ENCODE data around the gene EXOC6B. TPM values are rescaled to one million over a fixed set of nuclear protein-coding genes. Genes with fewer than 3 reads are reported as not detected.

Gene EXOC6B
- total and polyA plus RNA-seq, 2 of the 8 experiments (the other 6 are each of a cell fraction or from before 2014, with no cell fraction given), result 13.5 to 33.0 TPM

DNA sequence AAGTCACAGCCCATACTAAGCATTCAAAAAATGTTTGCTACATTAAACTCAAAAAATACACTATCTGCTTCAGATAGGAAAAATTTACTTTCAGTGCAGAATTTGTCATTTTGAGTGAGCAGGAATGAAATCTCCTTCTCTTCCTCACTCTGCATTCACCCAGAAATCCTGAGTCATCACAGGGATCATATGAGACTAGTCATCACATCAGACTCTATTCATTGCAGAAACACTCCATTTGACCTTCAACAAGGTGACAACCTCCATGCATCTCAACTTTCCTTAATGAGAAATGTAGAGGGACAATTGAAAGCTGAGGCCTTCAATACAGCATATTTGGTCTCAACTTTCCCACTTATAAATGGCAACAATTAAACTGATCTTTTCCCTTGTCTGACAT lies 547.8 kb downstream of the EXOC6B start:
- Histone ChIP-seq H3K9me3 (ENCODE audit: insufficient read depth in 2 of 2, low read depth in 1 of 2, low read length in 1 of 2) (no peaks in the 10 kb centered on the region), H2BK5ac (ENCODE audit: low read depth, low read length) (no peak overlapping the region), H2BK15ac (ENCODE audit: low read length) (no peak overlapping the region), H3K27me3 (replicated peaks in 1 of 4; ENCODE audit: control insufficient read depth in 3 of 4, extremely low read depth in 1 of 4, insufficient read depth in 3 of 4, low read length in 3 of 4) (no peaks in the 10 kb centered on the region), H4K91ac (replicated peaks; ENCODE audit: insufficient read length, low read length) (no peak overlapping the region), H4K20me1 (replicated peaks in 1 of 2; ENCODE audit: control insufficient read depth in 1 of 2, insufficient read depth in 2 of 2, low read length in 2 of 2) (no peaks in the 10 kb centered on the region), H3K18ac (ENCODE audit: extremely low read depth, low read length) (no peak overlapping the region), H2BK12ac (ENCODE audit: low read depth, low read length) (no peak overlapping the region), H4K8ac (ENCODE audit: extremely low read depth, insufficient read depth, low read length) (no peak overlapping the region), H3K27ac (ENCODE audit: low read depth, low read length) (no peak overlapping the region), H3K4me3 (ENCODE audit: extremely low read depth in 1 of 4, insufficient read depth in 2 of 4, low read depth in 3 of 4, low read length in 4 of 4) (no peak overlapping the region), H2BK120ac (replicated peaks; ENCODE audit: low read depth, low read length) (no peak overlapping the region), H3K23me2 (ENCODE audit: low read depth, low read length) (no peaks in the 10 kb centered on the region; the same call in 1 of the 2 replicates), H3K79me2 (ENCODE audit: control insufficient read depth in 1 of 2, insufficient read depth in 2 of 2, low read length in 2 of 2) (no peaks in the 10 kb centered on the region), H3K56ac (replicated peaks; ENCODE audit: insufficient read length, low read depth, low read length) (no peak overlapping the region), H3K4ac (replicated peaks; ENCODE audit: insufficient read length, low read depth, low read length) (no peak overlapping the region), H3K4me1 (replicated peaks in 1 of 4; ENCODE audit: control insufficient read depth in 3 of 4, insufficient read depth in 4 of 4, low read length in 3 of 4) (no peaks in the 10 kb centered on the region), H3K9ac (replicated peaks in 1 of 4; ENCODE audit: extremely low read depth in 1 of 4, low read depth in 3 of 4, low read length in 3 of 4) (no peak overlapping the region), H3K36me3 (ENCODE audit: control insufficient read depth in 2 of 4, insufficient read depth in 4 of 4, low read length in 3 of 4) (no peaks in the 10 kb centered on the region), H2BK20ac (ENCODE audit: low read length) (no peak overlapping the region), H3K14ac (ENCODE audit: insufficient read length) (no peak overlapping the region), H4K5ac (ENCODE audit: insufficient read length, low read depth, low read length) (no peak overlapping the region), H3K79me1 (ENCODE audit: low read depth, low read length) (no peaks in the 10 kb centered on the region), H3K23ac (ENCODE audit: insufficient read length) (no peak overlapping the region), H2AFZ (ENCODE audit: low read length) (no peak overlapping the region), H2AK5ac (ENCODE audit: low read depth, low read length) (no peak overlapping the region), H3K4me2 (ENCODE audit: insufficient read depth in 1 of 2, low read depth in 2 of 2, low read length in 2 of 2) (no peak overlapping the region)
- DNase-seq (ENCODE audit: low read depth in 1 of 2, low spot score in 2 of 2), result no peak
- no peak for TF ChIP-seq MAFK (IDR thresholded peaks at IDR 0.05; ENCODE audit: low read depth, low read length)
- no peak for TF ChIP-seq YY1 (IDR thresholded peaks at IDR 0.05; ENCODE audit: low read depth, low read length)
- TF ChIP-seq SUZ12 (IDR thresholded peaks at IDR 0.05; ENCODE audit: low read length), result no peak
- no peak for TF ChIP-seq KDM4A (IDR thresholded peaks at IDR 0.05; ENCODE audit: low read depth, low read length, severe bottlenecking)
- TF ChIP-seq, protein P1, sequence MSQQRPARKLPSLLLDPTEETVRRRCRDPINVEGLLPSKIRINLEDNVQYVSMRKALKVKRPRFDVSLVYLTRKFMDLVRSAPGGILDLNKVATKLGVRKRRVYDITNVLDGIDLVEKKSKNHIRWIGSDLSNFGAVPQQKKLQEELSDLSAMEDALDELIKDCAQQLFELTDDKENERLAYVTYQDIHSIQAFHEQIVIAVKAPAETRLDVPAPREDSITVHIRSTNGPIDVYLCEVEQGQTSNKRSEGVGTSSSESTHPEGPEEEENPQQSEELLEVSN (IDR thresholded peaks at IDR 0.05), result no peak
- TF ChIP-seq, protein P2, sequence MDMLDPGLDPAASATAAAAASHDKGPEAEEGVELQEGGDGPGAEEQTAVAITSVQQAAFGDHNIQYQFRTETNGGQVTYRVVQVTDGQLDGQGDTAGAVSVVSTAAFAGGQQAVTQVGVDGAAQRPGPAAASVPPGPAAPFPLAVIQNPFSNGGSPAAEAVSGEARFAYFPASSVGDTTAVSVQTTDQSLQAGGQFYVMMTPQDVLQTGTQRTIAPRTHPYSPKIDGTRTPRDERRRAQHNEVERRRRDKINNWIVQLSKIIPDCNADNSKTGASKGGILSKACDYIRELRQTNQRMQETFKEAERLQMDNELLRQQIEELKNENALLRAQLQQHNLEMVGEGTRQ (IDR thresholded peaks at IDR 0.05; ENCODE audit: low read length), result no peak
- no peak for TF ChIP-seq CHD1 (IDR thresholded peaks at IDR 0.05; ENCODE audit: low read depth, low read length)
- TF ChIP-seq EP300 (IDR thresholded peaks at IDR 0.05; ENCODE audit: borderline replicate concordance in 1 of 2, low read depth in 2 of 2, low read length in 2 of 2), result no peak
- TF ChIP-seq NRF1 (IDR thresholded peaks at IDR 0.05; ENCODE audit: low read depth, low read length), result no peak
- TF ChIP-seq SAP30 (IDR thresholded peaks at IDR 0.05; ENCODE audit: insufficient read depth, insufficient replicate concordance, low read length), result no peak
- TF ChIP-seq BRCA1 (IDR thresholded peaks at IDR 0.05; ENCODE audit: low read depth, low read length), result no peak
- no peak for TF ChIP-seq NANOG (IDR thresholded peaks at IDR 0.05; ENCODE audit: insufficient read depth, low read depth, low read length, poor library complexity, severe bottlenecking)
- FAIRE-seq, result no peak
- ChIA-PET POLR2A (ENCODE audit: partially characterized antibody) (no interaction called here), CTCF (ENCODE audit: partially characterized antibody) (no interaction called here)
